PC-3 (cell line): ENCODE results near the gene CCL24. TPM values are rescaled to one million over a fixed set of nuclear protein-coding genes. Genes with fewer than 3 reads are reported as not detected.
A peak's percentile ranks its signal among the peaks of the same experiment; 100 is the strongest.

Source experiments
- ATAC-seq: fragments of 200-7000 bp; cut with Tn5 transposase; 2 replicates; pipeline ENCODE4 v1.9.1; 2020; ENCODE audit warnings: mild to moderate bottlenecking, moderate library complexity
- BruUV-seq: library from RNA; stranded (reverse); fragments of 400-500 nt; replicated peaks from 2 replicates; lab custom pipeline; 2021; lab: Mats Ljungman, UMichigan
- CTCF ChIA-PET: fragments of 300-600 bp; sonication (Branson Sonifier 250); formaldehyde crosslinking; loops from one replicate; lab custom pipeline; 2022; ENCODE audit warnings: antibody characterized with exemption; lab: Charles Lee
- POLR2A ChIA-PET: fragments of 300-600 bp; sonication (Branson Sonifier 250); formaldehyde crosslinking; loops from one replicate; lab custom pipeline; 2022; ENCODE audit warnings: antibody characterized with exemption; ENCODE audit not compliant: unreplicated experiment; lab: Charles Lee
- DNase-seq: peaks from one replicate; pipeline ENCODE4 v3.0.0-alpha.2; 2015
- H2AFZ ChIP-seq: fragments of 300-600 bp; sonication (generic); 2 replicates; pipeline ENCODE4 v1.6.0; 2016; ENCODE audit warnings: antibody characterized with exemption, low read length
- H3F3A ChIP-seq: fragments of 300-600 bp; sonication (generic); one replicate; pipeline ENCODE4 v1.6.0; 2017; ENCODE audit warnings: antibody characterized with exemption, low read length, control low read depth, mild to moderate bottlenecking; ENCODE audit not compliant: unreplicated experiment
- H3K27ac ChIP-seq: fragments of 300-600 bp; sonication (generic); 2 replicates; pipeline ENCODE4 v1.5.1; 2016; ENCODE audit warnings: mild to moderate bottlenecking, low read length
- H3K27me3 ChIP-seq: fragments of 300-600 bp; sonication (generic); 2 replicates; pipeline ENCODE4 v1.6.1; 2016; ENCODE audit warnings: low read length, mixed read lengths
- H3K36me3 ChIP-seq: fragments of 300-600 bp; sonication (generic); 2 replicates; pipeline ENCODE4 v1.6.1; 2016; ENCODE audit warnings: low read depth, mixed run types, low read length, mixed read lengths
- H3K4me1 ChIP-seq: fragments of 300-600 bp; sonication (generic); 2 replicates; pipeline ENCODE4 v1.5.1; 2016; ENCODE audit warnings: low read length; ENCODE audit not compliant: insufficient read depth
- H3K4me2 ChIP-seq: fragments of 300-600 bp; sonication (generic); 2 replicates; pipeline ENCODE4 v1.6.0; 2016; ENCODE audit warnings: low read length
- H3K4me3 ChIP-seq: fragments of 300-600 bp; sonication (generic); 2 replicates; pipeline ENCODE4 v1.5.1; 2016; ENCODE audit warnings: mild to moderate bottlenecking, low read length, mixed read lengths
- H3K79me2 ChIP-seq: fragments of 300-600 bp; sonication (generic); 2 replicates; pipeline ENCODE4 v1.6.1; 2017; ENCODE audit warnings: low read length, mixed read lengths
- H3K9ac ChIP-seq: fragments of 300-600 bp; sonication (generic); 2 replicates; pipeline ENCODE4 v1.6.0; 2016; ENCODE audit warnings: mild to moderate bottlenecking, low read length
- H3K9me2 ChIP-seq: fragments of 300-600 bp; sonication (generic); replicated peaks from 2 replicates; pipeline ENCODE4 v1.6.1; 2016; ENCODE audit warnings: mixed run types, low read length, mixed read lengths
- H3K9me3 ChIP-seq: fragments of 300-600 bp; sonication (generic); 2 replicates; pipeline ENCODE4 v1.6.1; 2016; ENCODE audit warnings: low read length, mixed read lengths
- H4K20me1 ChIP-seq: fragments of 300-600 bp; sonication (generic); 2 replicates; pipeline ENCODE4 v1.6.1; 2016; ENCODE audit warnings: low read length, mixed read lengths
- EZH2 ChIP-seq: fragments of 300-600 bp; sonication (generic); IDR thresholded peaks from one replicate; pipeline ENCODE4 v1.6.1; 2017; ENCODE audit warnings: antibody characterized with exemption, mild to moderate bottlenecking, low read length; ENCODE audit not compliant: unreplicated experiment
- EZH2phosphoT487 ChIP-seq: fragments of 300-600 bp; sonication (generic); IDR thresholded peaks from 2 replicates; pipeline ENCODE4 v1.6.1; 2018; ENCODE audit warnings: mild to moderate bottlenecking, antibody characterized with exemption, low read length, borderline replicate concordance
- intact Hi-C: fragments of 100-400 bp; cut with micrococcal nuclease; formaldehyde crosslinking; loops from 2 replicates; pipeline ENCODE4 v1.9.0; 2023
- total RNA-seq: library from RNA; depleted of rRNA; stranded (reverse); fragments of >200 nt; gene quantifications from 2 replicates; pipeline ENCODE4 v1.2.3, GENCODE V29; 2014
- TF ChIP-seq, protein P1 (sequence below): fragments of 300-600 bp; sonication (generic); conservative IDR thresholded peaks from 2 replicates; pipeline ENCODE4 v1.5.1; 2017; ENCODE audit warnings: antibody characterized with exemption, low read depth, mild to moderate bottlenecking, low read length

Gene CCL24
- total RNA-seq, 1 experiment from 2014 or later, result not detected

DNA sequence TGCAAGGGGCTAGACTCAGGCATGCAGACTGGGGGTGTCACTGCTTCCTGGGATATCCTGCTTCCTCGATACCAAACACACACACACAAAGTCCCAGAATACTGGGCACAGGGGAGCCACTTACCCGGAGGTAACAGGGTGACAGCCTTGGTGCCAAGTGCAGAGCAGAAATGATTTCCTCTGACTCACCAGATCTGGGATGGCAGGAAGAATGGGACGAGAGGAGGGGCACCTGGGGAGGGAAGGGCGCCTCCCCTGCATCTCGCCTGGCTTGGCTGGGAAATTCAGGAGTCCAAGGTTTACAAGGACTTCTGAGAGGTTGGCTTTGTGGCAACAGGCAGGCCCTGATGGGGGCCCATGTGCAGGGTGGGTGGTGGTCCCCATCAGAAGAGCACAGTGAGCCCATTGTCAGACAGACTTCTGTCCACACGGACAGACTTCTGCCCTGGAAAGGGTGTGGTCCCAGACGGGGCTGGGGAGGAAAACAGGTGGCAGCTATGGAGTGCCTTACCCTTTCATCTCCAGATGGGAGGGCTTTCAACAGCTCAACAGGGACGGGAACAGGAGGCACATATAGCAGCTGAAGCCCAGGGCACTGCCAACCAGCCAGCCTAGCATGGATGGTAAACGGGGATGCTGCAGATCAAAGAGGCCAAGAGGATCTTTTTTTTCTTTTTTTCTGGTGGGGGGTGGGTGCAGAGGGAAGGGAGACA is 9.7 kb upstream of the CCL24 start:
- DNase-seq (peak; percentile 63), ATAC-seq (peak; percentile 94)
- ChIA-PET POLR2A (no interaction called here), CTCF (no interaction called here)
- Histone ChIP-seq H3F3A (no peaks in the 10 kb centered on the region), H3K27me3 (no peaks in the 10 kb centered on the region), H4K20me1 (no peaks in the 10 kb centered on the region), H3K4me3 (0 out of 2 replicates have a peak overlapping the region, but pooled peaks have one; percentile 13), H3K9me2 (no peaks in the 10 kb centered on the region), H3K36me3 (no peaks in the 10 kb centered on the region), H2AFZ (peak overlapping the region; percentile 65), H3K79me2 (no peaks in the 10 kb centered on the region), H3K9ac (no peak overlapping the region), H3K4me1 (peaks cover 10% of the 10 kb centered on the region), H3K9me3 (no peaks in the 10 kb centered on the region), H3K4me2 (peak overlapping the region; percentile 66), H3K27ac (0 out of 2 replicates have a peak overlapping the region, but pooled peaks have one; percentile 4)
- intact Hi-C loops, result no loop called here
- BruUV-seq, result no TSS peak
- no peak for TF ChIP-seq EZH2
- TF ChIP-seq, protein P1, sequence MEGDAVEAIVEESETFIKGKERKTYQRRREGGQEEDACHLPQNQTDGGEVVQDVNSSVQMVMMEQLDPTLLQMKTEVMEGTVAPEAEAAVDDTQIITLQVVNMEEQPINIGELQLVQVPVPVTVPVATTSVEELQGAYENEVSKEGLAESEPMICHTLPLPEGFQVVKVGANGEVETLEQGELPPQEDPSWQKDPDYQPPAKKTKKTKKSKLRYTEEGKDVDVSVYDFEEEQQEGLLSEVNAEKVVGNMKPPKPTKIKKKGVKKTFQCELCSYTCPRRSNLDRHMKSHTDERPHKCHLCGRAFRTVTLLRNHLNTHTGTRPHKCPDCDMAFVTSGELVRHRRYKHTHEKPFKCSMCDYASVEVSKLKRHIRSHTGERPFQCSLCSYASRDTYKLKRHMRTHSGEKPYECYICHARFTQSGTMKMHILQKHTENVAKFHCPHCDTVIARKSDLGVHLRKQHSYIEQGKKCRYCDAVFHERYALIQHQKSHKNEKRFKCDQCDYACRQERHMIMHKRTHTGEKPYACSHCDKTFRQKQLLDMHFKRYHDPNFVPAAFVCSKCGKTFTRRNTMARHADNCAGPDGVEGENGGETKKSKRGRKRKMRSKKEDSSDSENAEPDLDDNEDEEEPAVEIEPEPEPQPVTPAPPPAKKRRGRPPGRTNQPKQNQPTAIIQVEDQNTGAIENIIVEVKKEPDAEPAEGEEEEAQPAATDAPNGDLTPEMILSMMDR, result no peak
- no peak for TF ChIP-seq EZH2phosphoT487

DNA sequence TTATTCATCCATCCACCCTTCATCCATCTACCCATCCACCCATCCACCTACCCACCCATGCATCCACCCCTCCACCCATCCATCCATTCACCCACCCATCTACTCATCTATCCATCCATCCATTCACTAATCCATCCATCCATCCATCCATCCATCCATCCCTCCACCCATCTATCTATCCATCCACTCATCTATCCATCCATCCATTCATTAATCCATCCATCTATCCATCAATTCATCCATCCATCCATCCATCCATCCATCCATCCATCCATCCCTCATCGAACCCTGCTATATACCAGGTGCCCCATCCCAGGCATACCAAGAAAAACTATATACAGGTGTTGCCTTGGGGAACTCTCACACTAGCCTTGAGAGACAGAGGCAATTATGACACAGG is 7.1 kb upstream of the CCL24 start:
- ATAC-seq (no peak), DNase-seq (no peak)
- Histone ChIP-seq H3K9me3 (no peaks in the 10 kb centered on the region), H3K79me2 (no peaks in the 10 kb centered on the region), H3F3A (no peaks in the 10 kb centered on the region), H3K27me3 (no peaks in the 10 kb centered on the region), H3K4me1 (peaks cover 10% of the 10 kb centered on the region), H3K9ac (no peak overlapping the region), H3K4me3 (no peak overlapping the region), H3K27ac (no peak overlapping the region), H3K4me2 (no peak overlapping the region), H2AFZ (no peak overlapping the region), H3K9me2 (no peaks in the 10 kb centered on the region), H3K36me3 (no peaks in the 10 kb centered on the region), H4K20me1 (no peaks in the 10 kb centered on the region)
- POLR2A ChIA-PET, result no interaction called here
- CTCF ChIA-PET, result no interaction called here
- BruUV-seq, result no TSS peak
- intact Hi-C loops, result no loop called here
- TF ChIP-seq EZH2phosphoT487, result no peak
- no peak for TF ChIP-seq EZH2
- TF ChIP-seq, protein P1, result no peak

DNA sequence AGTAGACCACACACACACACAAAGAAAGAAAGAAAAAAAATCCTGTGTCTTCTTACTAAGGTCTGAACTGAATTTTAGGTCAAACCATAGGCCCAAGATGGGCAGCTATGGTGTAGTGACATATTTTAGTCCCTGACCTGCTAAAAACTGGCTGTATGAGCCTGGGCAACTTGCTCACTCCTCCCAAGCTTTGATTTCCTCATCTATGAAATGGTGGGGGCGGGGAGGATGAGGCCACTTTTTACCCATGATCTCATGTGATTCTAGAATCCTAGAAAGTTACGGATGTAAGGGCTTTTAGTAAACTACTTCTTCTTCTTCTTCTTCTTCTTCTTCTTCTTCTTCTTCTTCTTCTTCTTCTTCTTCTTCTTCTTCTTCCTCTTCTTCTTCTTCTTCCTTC is 6.1 kb upstream of the CCL24 start:
- POLR2A ChIA-PET, result no interaction called here
- CTCF ChIA-PET, result no interaction called here
- BruUV-seq, result no TSS peak

More for the DNA sequence above, 6.1 kb upstream of the CCL24 start:
- H3K4me2 ChIP-seq, result no peak overlapping the region
- TF ChIP-seq, protein P1, result no peak
- TF ChIP-seq EZH2phosphoT487 (no peak), EZH2 (no peak)
- no peaks in the 10 kb centered on the region for H4K20me1 ChIP-seq
- no peak overlapping the region for H3K4me3 ChIP-seq
- H3K9me3 ChIP-seq, result no peaks in the 10 kb centered on the region
- peaks cover 10% of the 10 kb centered on the region for H3K4me1 ChIP-seq
- no peaks in the 10 kb centered on the region for H3F3A ChIP-seq
- no peak overlapping the region for H3K27ac ChIP-seq
- H3K9me2 ChIP-seq, result no peaks in the 10 kb centered on the region
- no peaks in the 10 kb centered on the region for H3K27me3 ChIP-seq
- no peaks in the 10 kb centered on the region for H3K79me2 ChIP-seq
- no peak overlapping the region for H3K9ac ChIP-seq
- ATAC-seq (no peak), DNase-seq (no peak)
- no peaks in the 10 kb centered on the region for H3K36me3 ChIP-seq
- intact Hi-C loops, result no loop called here
- H2AFZ ChIP-seq, result no peak overlapping the region
